HL-60 (cell line): Measurements from ENCODE around the gene SLA2.
A peak's percentile ranks its signal among the peaks of the same experiment; 100 is the strongest.

Experiments used
- DNase-seq, 2 experiments: peaks; one replicate each; pipeline ENCODE4 v3.0.0-alpha.2; 2010 to 2020; ENCODE audit warnings: low read depth in 1 of 2, low spot score in 1 of 2
- H3K27ac ChIP-seq: fragments of 250-450 bp; sonication (Bioruptor Pico); replicated peaks from 2 replicates; pipeline ENCODE4 v1.5.1; 2020; ENCODE audit warnings: mild to moderate bottlenecking, moderate library complexity
- H3K27me3 ChIP-seq: fragments of 250-450 bp; sonication (Bioruptor Pico); 2 replicates; pipeline ENCODE4 v1.5.1; 2021; ENCODE audit warnings: mild to moderate bottlenecking, moderate library complexity; ENCODE audit not compliant: insufficient read depth, poor library complexity, severe bottlenecking
- H3K4me3 ChIP-seq: replicated peaks from 2 replicates; pipeline ENCODE4 v1.5.1; 2011; ENCODE audit warnings: mild to moderate bottlenecking, control low read depth, low read length; ENCODE audit not compliant: insufficient read depth
- CTCF ChIP-seq: IDR thresholded peaks from one replicate; pipeline ENCODE4 v1.5.1; 2011; ENCODE audit warnings: low read length, control low read depth, inconsistent platforms; ENCODE audit not compliant: insufficient read depth
- GABPA ChIP-seq: IDR thresholded peaks from 2 replicates; pipeline ENCODE4 v1.6.1; 2012; ENCODE audit warnings: low read depth
- POLR2AphosphoS5 ChIP-seq: IDR thresholded peaks from 2 replicates; pipeline ENCODE4 v1.6.1; 2012; ENCODE audit warnings: low read depth
- SPI1 ChIP-seq: IDR thresholded peaks from 2 replicates; pipeline ENCODE4 v1.6.1; 2012; ENCODE audit warnings: low read depth, mild to moderate bottlenecking, borderline replicate concordance
- TF ChIP-seq, protein P1 (sequence below): IDR thresholded peaks from 2 replicates; pipeline ENCODE4 v1.6.1; 2012; ENCODE audit warnings: low read depth; ENCODE audit not compliant: insufficient replicate concordance

SLA2 gene

GRCh38 chr20:36633285-36633772 lies 12.7 kb downstream of the SLA2 start:
- DNase-seq: no peak
- Histone ChIP-seq H3K27me3 (no peaks in the 10 kb centered on the region), H3K4me3 (no peak overlapping the region), H3K27ac (no peak overlapping the region)
- no peak for TF ChIP-seq POLR2AphosphoS5
- no peak for TF ChIP-seq GABPA
- TF ChIP-seq, protein P1, sequence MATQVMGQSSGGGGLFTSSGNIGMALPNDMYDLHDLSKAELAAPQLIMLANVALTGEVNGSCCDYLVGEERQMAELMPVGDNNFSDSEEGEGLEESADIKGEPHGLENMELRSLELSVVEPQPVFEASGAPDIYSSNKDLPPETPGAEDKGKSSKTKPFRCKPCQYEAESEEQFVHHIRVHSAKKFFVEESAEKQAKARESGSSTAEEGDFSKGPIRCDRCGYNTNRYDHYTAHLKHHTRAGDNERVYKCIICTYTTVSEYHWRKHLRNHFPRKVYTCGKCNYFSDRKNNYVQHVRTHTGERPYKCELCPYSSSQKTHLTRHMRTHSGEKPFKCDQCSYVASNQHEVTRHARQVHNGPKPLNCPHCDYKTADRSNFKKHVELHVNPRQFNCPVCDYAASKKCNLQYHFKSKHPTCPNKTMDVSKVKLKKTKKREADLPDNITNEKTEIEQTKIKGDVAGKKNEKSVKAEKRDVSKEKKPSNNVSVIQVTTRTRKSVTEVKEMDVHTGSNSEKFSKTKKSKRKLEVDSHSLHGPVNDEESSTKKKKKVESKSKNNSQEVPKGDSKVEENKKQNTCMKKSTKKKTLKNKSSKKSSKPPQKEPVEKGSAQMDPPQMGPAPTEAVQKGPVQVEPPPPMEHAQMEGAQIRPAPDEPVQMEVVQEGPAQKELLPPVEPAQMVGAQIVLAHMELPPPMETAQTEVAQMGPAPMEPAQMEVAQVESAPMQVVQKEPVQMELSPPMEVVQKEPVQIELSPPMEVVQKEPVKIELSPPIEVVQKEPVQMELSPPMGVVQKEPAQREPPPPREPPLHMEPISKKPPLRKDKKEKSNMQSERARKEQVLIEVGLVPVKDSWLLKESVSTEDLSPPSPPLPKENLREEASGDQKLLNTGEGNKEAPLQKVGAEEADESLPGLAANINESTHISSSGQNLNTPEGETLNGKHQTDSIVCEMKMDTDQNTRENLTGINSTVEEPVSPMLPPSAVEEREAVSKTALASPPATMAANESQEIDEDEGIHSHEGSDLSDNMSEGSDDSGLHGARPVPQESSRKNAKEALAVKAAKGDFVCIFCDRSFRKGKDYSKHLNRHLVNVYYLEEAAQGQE: no peak
- no peak for TF ChIP-seq CTCF
- TF ChIP-seq SPI1: no peak

DNA sequence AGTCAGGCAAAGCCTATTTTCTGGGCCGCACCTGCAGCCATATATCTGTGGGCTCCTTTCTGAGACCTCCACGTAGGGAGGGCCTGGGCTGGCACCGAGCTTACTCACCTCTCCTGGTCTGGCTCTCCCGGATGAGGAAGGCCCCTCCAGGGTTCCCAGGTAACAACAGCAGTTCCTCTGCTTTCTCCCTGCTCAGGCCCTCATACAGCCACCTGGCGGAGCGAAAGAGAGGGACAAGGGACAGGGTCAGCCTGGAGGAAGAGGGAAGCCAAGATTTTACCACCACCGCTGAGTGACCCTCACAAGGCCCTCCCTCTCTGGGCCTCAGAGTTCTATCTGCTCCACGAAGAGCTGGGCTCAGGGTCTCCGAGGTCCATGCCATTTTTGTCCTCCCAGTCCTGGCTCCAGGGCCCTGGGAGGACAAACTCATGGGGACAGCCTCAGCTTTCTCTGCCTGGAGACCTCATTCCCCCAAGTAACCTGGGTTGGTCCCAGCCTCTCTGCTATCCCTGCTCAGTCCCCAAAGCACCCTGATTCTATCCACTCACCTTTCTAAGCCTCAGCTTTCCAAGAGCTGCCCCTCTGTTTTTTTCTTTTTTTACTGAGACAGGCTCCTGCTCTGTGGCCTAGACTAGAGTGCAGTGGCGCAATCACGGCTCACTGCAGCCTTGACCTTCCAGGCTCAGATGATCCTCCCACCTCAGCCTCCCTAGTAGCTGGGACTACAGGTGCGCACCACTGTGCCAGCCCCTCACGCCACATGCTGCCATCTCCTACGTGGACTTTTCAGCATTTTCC lies 13.3 kb downstream of the SLA2 start:
- Histone ChIP-seq H3K4me3 (no peak overlapping the region), H3K27ac (no peak overlapping the region), H3K27me3 (no peaks in the 10 kb centered on the region)
- TF ChIP-seq GABPA (no peak), CTCF (no peak), POLR2AphosphoS5 (no peak), SPI1 (no peak)
- TF ChIP-seq, protein P1: no peak
- no peak for DNase-seq

- TF ChIP-seq CTCF (no peak), SPI1 (no peak), GABPA (no peak), POLR2AphosphoS5 (no peak)
- TF ChIP-seq, protein P1: no peak
- no peak for DNase-seq
- no peaks in the 10 kb centered on the region for H3K27me3 ChIP-seq
- H3K27ac ChIP-seq: peak overlapping the region; percentile 35
- no peak overlapping the region for H3K4me3 ChIP-seq
These were observed 13.9 kb downstream of the SLA2 start for GRCh38 chr20:36632147-36632486.
